ENCODE data around the gene TAMALIN. TPM values are rescaled to one million over a fixed set of nuclear protein-coding genes. Genes with fewer than 3 reads are reported as not detected.

The TAMALIN gene
- polyA plus RNA-seq, 4 donors = 15.6 to 22.3 (median 19.4) TPM

DNA sequence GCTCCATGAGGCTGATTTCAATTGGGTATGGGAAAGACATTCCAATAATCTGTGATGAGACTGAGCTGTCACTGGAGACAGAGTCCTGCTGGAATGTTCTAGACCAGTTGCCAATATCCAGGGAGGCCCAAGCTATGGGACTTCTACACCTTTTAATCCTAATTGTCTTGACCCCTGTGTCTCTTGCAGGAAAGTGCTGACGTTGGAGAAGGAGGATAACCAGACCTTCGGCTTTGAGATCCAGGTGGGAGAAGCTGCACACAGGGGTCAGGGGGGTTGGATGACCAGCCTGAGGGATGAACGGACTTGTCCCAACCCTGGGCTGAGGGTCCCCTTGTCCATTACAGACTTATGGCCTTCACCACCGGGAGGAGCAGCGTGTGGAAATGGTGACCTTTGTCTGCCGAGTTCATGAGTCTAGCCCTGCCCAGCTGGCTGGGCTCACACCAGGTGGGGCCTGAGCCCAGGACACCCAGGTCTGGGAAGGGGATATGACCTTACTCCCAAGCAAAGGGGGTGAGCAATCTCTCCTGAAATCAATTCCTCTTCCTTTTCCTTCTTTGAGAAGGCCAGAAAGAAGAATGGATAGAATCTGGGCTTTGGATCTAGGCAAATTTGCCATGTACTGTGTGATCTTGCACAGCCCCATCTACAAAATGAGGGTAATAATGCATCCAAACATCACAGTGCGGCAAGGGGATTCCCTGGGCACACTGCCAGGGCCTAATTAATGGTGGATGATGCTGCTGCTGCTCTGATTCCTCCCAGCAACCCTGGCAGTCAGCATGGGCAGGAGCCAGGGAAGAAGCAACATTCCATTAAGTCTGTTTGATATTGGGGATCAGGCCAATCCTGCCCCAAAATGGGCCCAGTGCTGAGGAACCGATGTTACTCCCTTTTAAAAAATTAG, 4.2 kb downstream of the TAMALIN start:
- no peak for DNase-seq (ENCODE audit: low read depth in 4 of 4, low spot score in 2 of 4)

GRCh38 chr12:52011602-52012214, 5.0 kb downstream of the TAMALIN start:
- DNase-seq (ENCODE audit: low read depth in 4 of 4, low spot score in 2 of 4) = no peak

DNA sequence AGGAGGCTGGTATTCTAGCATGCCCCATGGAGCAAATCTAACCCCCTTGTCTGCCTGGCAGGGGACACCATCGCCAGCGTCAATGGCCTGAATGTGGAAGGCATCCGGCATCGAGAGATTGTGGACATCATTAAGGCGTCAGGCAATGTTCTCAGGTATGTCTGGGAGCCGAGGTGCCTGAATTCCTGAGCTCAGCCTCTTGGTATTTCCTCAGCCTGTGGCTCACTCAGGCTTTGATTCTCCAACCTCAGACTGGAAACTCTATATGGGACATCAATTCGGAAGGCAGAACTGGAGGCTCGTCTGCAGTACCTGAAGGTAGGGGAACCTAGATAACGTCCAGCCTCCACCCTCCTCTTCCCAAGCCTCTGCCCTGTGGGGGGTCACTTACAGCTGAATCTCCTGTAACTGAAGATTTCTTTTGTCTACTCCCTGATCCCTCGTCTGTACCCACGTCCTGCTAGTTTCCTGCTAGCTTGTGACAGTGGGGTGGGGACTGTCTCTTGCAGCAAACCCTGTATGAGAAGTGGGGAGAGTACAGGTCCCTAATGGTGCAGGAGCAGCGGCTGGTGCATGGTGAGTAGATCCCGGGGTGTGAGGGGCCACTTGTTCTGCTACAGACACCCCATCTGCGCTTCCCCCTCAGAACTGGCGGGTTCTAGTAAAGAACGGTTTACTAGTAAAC, 7.0 kb downstream of the TAMALIN start:
- no peak for DNase-seq (ENCODE audit: low read depth in 4 of 4, low spot score in 2 of 4)

GRCh38 chr12:52014567-52015530, 8.1 kb downstream of the TAMALIN start:
- DNase-seq (ENCODE audit: low read depth in 4 of 4, low spot score in 2 of 4) = no peak

DNA sequence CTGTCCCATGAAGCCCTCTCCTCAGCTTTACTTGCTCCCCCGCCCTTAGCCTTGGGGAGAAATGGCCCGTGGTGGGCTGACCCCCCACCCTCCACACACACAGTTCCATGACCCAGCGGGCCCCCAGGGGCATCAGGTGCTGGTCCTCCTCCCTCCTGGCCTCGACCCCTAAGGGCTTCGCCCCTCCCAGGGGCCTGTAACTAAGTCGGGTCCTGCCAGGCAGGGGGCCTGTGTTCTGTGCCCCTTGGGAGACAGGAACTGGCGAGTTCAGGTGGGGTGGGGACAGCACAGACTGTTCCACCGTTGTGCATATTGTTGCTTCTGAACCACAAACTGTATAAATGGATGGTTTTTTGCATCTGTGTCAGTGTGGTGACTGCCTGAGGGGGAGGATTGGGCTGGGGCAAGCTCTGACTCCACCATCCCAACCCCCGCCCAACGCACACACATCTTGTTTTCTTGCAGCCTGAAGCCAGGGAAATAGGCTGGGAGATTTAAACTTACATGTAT, 8.8 kb downstream of the TAMALIN start:
- no peak for DNase-seq (ENCODE audit: low read depth in 4 of 4, low spot score in 2 of 4)

DNA sequence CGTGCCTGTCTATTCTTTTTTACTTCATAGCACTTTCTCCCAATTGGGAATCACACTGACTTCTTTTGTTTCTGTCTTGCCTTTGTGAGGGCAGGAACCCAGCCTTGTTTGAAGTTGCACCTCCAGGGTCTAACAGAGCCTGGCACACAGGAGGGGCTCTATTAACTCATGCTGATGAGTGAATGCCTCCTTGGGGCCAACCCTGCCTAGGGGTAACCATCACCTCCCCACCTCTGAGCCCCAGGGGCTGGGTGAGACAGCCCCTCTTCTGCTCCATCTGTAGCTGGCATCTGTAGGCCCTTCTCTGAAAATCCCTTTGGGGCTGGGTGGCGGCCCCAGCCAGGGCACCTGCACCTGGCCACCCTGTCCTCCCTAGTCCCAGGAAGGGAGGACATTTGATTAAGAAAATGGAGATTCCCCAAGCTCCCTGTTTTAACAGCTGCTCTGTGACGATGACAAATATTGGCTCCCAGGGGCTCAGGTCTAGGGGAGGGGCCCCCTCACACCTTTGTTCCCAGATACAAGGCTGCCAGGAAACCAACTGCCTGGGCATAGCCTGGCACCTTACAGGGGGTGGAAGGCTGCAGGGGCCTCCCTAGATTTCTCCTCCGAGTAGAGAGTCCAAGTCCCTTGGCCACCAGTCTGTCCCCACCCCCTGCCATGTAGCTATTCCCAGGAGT, 11.8 kb downstream of the TAMALIN start:
- DNase-seq (ENCODE audit: low read depth in 4 of 4, low spot score in 2 of 4) = no peak

DNA sequence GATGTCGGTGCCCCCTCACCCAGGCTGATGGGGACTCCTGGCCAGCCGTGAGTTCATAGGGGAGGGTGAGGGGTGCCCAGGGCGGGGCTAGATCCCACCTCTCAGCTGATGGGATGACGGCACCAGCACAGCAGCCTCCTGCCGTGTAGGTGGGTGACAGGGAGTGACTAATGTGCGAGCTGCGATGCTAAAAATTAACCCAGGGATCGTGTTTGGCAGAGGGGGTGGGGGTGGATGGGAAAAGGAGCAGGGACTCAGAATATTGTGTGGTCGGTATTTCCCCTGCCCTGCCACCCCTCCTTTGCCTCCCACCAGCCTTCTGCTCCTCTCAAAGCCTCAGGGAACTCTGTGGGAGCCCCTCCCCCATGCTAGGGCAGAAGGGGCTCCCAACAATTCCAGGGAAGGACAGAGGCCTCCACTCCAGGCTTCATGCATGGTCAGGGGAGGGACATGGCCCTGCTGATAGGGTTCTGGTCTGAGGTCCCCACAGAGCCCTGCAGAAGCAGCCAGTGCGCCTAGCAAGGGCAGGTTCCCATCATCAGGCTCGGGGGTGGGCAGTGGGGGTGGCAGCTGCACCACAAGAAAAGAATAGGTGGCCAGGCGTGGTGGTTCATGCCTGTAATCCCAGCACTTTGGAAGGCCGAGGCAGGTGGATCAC, 12.5 kb downstream of the TAMALIN start:
- DNase-seq (ENCODE audit: low read depth in 4 of 4, low spot score in 2 of 4) = no peak

DNA sequence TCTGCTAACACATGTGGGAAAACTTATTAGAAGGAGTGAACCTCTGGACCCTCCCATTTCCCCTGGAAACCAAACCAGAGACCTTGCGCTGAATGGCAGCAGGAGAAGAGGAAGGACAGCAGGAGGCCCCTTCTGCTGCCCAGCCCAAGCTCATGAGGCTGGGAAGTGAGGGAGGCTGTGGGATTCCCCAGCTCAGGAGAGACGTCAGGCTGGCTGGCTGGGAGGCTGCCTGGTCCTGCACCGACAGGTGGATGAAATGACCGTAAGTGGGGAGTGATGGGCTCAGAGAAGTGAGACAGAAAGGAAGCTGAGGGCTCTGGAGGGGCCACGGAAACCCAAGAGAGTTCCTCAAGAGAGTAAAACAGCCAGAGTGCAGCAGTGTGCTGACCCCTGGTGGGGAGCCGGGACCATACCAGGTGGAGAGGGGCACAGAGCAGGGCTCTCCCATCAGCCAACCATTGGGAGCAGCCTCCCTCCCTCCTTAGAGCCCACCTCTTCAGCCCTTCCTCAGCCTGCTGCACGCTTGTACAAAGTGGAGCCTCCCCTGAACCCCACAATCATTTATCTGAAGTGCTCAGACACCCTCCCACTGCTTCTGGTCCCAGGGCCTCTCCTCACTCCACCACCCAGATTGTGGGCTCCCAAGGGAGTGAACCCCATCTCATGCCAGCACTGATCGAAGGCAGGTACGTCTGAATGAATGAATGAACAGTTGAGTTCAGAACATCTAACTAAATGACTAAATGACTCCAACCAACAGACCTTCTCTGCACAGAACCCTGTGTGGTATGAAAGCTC, 14.0 kb downstream of the TAMALIN start:
- no peak for DNase-seq (ENCODE audit: low read depth in 4 of 4, low spot score in 2 of 4)

GRCh38 chr12:52022841-52023181, 16.1 kb downstream of the TAMALIN start:
- no peak for DNase-seq (ENCODE audit: low read depth in 4 of 4, low spot score in 2 of 4)

DNA sequence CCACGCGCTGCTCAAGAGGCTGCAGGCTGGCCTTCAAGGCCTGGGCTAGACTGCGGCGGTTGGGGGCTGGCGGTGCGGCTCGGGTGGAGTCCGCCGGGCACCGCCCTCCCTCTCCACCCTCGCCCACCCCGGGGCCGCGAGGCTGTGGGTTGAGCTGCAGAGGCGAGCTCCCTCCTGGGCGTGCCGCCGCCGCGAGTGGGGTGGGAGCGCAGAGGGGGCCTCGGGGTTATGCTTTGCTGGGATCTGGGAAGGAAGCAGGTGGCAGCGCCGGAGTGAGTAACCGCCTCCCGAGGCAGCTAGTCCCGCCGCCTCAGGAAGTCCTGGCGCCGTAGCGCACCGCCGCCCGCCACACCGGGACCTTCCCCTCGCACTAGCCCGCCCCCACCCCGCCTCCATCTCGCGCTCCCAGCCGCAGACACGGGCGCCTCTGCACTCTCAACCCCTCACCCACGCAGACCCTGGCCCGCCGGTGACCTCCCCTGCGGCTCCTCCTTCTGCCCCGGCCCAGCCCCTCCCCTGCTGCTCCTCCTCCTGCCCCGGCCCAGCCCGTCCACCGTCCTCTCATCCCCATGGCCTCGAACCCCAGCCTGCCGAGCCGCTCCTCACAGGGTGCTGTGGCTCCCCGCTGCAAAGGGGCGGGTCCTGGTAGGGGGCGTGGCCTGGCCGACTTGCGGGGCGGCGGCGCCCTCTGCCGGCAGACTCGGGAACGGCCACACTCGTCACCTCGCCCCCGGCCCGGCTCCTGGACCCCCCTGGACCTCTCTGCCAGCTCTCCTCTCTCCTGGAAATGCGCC, 16.6 kb downstream of the TAMALIN start:
- DNase-seq (ENCODE audit: low read depth in 4 of 4, low spot score in 2 of 4) = no peak

- no peak for DNase-seq (ENCODE audit: low read depth in 4 of 4, low spot score in 2 of 4)
Observed at GRCh38 chr12:52023976-52024688, 17.4 kb downstream of the TAMALIN start.

GRCh38 chr12:52024845-52025230, 18.1 kb downstream of the TAMALIN start:
- no peak for DNase-seq (ENCODE audit: low read depth in 4 of 4, low spot score in 2 of 4)

DNA sequence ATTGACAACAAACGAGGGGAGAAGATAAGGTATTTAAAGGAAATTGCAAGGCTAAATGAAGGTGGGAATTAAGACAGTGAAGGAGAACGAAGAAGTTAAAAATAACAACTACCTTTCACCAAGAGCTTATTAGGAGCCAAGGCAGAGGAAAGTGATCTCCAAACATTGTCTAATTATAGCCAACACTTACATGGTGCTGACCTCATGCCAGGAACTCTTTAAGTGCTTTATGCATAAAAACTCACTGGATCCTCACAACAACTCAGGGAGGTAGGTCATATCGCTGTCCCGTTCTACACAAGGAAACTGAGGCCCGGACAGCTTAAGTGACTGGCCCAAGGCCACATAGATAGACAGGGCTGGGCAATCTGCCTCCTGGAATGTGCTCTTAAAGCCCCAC, 19.5 kb downstream of the TAMALIN start:
- DNase-seq (ENCODE audit: low read depth in 4 of 4, low spot score in 2 of 4) = no peak

DNA sequence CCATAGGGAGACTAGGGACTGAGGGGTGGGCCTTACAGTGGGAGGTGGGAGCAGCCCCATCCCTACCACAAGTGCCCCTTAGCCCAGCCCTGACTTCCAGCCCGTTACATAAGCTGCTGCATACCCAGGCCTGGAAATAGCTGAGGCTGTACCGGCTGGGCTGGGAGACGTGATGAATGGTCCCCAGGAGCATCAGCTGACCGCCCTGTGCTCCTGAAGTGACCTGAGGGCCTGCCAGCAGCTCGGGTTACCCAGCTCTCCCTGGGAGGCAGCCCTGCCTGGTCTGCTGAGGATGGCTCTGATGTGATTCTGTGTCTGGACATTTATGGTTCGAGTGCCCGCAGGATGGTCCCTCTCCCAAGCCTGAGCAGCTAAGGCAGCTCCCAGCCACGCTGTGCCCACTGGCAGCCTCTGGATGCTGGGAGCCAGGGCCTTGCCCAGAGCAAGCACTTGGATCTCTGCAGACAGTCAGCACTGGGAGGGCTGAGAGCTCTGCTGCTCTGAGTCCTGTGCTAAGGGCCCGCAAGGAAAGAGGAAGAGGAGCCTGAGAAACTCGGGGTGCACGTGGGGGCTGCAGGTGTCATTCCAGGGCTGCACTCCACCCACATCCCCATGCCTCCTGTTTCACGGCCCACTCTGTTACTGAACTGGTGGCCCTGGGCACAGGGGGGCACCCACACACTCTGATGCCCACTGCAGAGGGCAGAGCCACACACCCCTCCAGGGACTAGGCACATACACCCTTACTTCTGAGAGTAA, 20.5 kb downstream of the TAMALIN start:
- DNase-seq (ENCODE audit: low read depth in 4 of 4, low spot score in 2 of 4) = no peak

- no peak for DNase-seq (ENCODE audit: low read depth in 4 of 4, low spot score in 2 of 4)
Observed at GRCh38 chr12:52029685-52030084, 22.9 kb downstream of the TAMALIN start.

DNA sequence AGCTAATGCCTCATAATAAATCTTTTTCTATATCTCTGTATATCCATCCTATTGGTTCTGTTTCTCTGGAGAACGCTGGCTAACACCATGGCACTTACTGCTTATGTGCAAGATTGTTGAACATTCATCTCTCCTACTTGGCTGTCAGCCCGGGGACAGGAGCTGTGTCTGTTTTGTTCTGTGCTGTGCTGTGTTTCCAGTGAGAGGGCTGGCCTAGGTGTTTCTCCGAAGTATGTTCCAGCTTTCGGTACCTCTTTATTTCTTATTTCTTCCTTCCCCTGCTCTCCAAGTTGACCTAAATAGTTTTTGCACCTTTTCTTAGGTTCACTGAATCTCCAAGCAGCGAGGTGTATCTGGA, 25.7 kb downstream of the TAMALIN start:
- no peak for DNase-seq (ENCODE audit: low read depth in 4 of 4, low spot score in 2 of 4)
